ENCODE data around the gene DTX4.

DNA sequence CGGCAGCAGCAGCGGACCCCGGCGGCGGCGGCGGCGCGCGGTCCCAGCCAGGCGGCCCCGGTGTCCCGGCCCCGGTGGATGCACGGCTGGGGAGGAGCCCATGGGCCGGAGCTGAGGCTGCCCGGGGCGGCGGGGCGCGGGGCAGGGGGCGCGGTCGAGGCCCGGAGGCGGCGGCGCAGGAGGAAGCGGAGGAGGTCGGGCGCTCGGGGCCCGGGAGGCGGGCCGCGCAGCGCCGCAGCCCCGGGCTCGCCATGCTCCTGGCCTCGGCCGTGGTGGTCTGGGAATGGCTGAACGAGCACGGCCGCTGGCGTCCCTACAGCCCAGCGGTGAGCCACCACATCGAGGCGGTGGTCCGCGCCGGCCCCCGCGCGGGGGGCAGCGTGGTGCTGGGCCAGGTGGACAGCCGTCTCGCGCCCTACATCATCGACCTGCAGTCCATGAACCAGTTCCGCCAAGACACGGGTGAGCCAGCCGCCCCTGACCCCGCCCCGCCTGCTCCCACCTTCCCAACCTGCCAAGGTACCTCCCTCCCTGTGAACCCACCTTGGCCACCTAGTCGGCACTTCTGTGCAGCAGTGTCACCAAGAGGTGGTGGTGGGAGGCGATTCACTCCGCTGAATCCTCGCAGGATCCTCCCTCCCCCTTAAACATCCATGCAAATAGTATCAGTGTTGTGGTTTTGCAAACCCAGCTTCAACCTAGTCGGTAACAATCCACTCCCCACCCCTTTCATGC is 580 bp downstream of the DTX4 start:
- TF ChIP-seq CTCF (IDR thresholded peaks at IDR 0.05) (no peak), REST (IDR thresholded peaks at IDR 0.05; ENCODE audit: insufficient read depth in 1 of 2, low read depth in 2 of 2, low read length in 1 of 2) (no peak), SIN3A (IDR thresholded peaks at IDR 0.05; ENCODE audit: borderline replicate concordance, insufficient read depth, low read depth, low read length) (no peak), POLR2AphosphoS5 (IDR thresholded peaks at IDR 0.05; ENCODE audit: low read depth, low read length) (no peak)
